HFF-Myc (cell line): ENCODE measurements around the gene TRIP13.

Experiments used
- DNase-seq: peaks from one replicate; pipeline ENCODE4 v3.0.0-alpha.2; 2011; ENCODE audit warnings: low read depth; ENCODE audit errors: extremely low read depth
- H3K4me3 ChIP-seq: replicated peaks from 2 replicates; pipeline ENCODE4 v1.5.1; 2011; ENCODE audit warnings: low read depth, mild to moderate bottlenecking, control low read depth, low read length
- CTCF ChIP-seq: IDR thresholded peaks from 2 replicates; pipeline ENCODE4 v1.5.1; 2012; ENCODE audit warnings: mild to moderate bottlenecking, low read depth, low read length, control low read depth; ENCODE audit errors: missing control alignments

The TRIP13 gene

GRCh38 chr5:955886-956761, 63.4 kb downstream of the TRIP13 start:
- no peak for TF ChIP-seq CTCF
- H3K4me3 ChIP-seq = no peak overlapping the region
- DNase-seq = no peak

GRCh38 chr5:956941-957747, 64.5 kb downstream of the TRIP13 start:
- no peak overlapping the region for H3K4me3 ChIP-seq
- peak; percentile 81 for DNase-seq

GRCh38 chr5:957748-958485, 65.2 kb downstream of the TRIP13 start:
- H3K4me3 ChIP-seq = no peak overlapping the region
- DNase-seq = no peak
- no peak for TF ChIP-seq CTCF

More at GRCh38 chr5:956941-957747, 64.5 kb downstream of the TRIP13 start:
- TF ChIP-seq CTCF = peak; percentile 61

GRCh38 chr5:958701-959571, 66.3 kb downstream of the TRIP13 start:
- no peak for TF ChIP-seq CTCF
- no peak overlapping the region for H3K4me3 ChIP-seq
- no peak for DNase-seq

- H3K4me3 ChIP-seq = no peak overlapping the region
- no peak for DNase-seq
- no peak for TF ChIP-seq CTCF
Observed at GRCh38 chr5:959581-960531, 67.2 kb downstream of the TRIP13 start.
